SK-N-MC (cell line): ENCODE data around the gene TBC1D14.

Experiments
- EZH2 ChIP-seq: fragments of 200-600 bp; sonication (generic); IDR thresholded peaks from one replicate; pipeline ENCODE4 v1.6.1; 2017; ENCODE audit warnings: antibody characterized with exemption
- POLR2AphosphoS5 ChIP-seq: IDR thresholded peaks from 2 replicates; pipeline ENCODE4 v1.6.1; 2012; ENCODE audit warnings: mild to moderate bottlenecking, low read depth, low read length, borderline replicate concordance

DNA sequence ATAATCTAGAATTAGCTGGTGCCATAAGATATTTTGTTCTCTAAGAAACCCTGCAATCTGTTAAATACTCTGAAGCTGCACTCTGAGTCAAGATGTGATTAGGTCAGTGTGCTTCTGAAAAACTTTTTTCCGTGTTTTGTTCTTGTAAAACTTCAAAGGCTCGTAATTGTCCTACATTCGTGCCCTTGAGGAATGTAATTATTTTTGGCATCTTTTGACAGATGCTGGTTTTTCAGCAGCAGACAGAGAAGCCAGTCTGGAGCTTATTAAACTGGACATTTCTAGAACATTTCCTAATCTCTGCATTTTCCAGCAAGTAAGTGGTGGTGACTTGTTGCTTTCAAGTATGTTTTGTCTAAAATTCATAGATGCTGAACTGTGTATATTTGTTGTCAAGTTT, 96.8 kb downstream of the TBC1D14 start:
- TF ChIP-seq POLR2AphosphoS5 (no peak), EZH2 (no peak)
